ENCODE results near the gene PXT1. TPM values are rescaled to one million over a fixed set of nuclear protein-coding genes. Genes with fewer than 3 reads are reported as not detected.

The PXT1 gene
- total and polyA plus RNA-seq, 2 donors (not counting 1 experiment from before 2014, with no cell fraction given) = 0.52 TPM; not detected in 1

GRCh38 chr6:36419310-36419709 lies 23.3 kb downstream of the PXT1 start:
- Mint-ChIP-seq H3K4me3 (no peak overlapping the region), H3K4me1 (peaks cover 17% of the 10 kb centered on the region), H3K27ac (no peak overlapping the region), H3K9me3 (ENCODE audit: insufficient read depth) (no peaks in the 10 kb centered on the region), H3K27me3 (peaks cover 3% of the 10 kb centered on the region)
- Histone ChIP-seq H3K79me2 (ENCODE audit: control insufficient read depth, insufficient read depth, low read length) (no peaks in the 10 kb centered on the region), H4K20me1 (ENCODE audit: control insufficient read depth, insufficient read depth, low read length, poor library complexity, severe bottlenecking) (no peaks in the 10 kb centered on the region), H3K9me3 (ENCODE audit: control extremely low read depth in 1 of 3, control insufficient read depth in 2 of 3, insufficient read depth in 1 of 3, low read length in 2 of 3) (no peaks in the 10 kb centered on the region), H3K36me3 (replicated peaks in 1 of 2; ENCODE audit: control extremely low read depth in 1 of 2, control insufficient read depth in 1 of 2, extremely low read depth in 1 of 2, insufficient read depth in 2 of 2, low read length in 1 of 2) (no peaks in the 10 kb centered on the region), H3K4me3 (ENCODE audit: control extremely low read depth in 1 of 5, extremely low read depth in 1 of 5, insufficient read depth in 1 of 5, low read depth in 2 of 5, low read length in 4 of 5) (no peak overlapping the region), H3K4me2 (replicated peaks; ENCODE audit: low read depth, low read length, poor library complexity, severe bottlenecking) (no peak overlapping the region), H3K27me3 (replicated peaks in 1 of 4; ENCODE audit: control extremely low read depth in 1 of 4, control insufficient read depth in 3 of 4, insufficient read depth in 4 of 4, low read length in 3 of 4) (no peaks in the 10 kb centered on the region), H3K27ac (ENCODE audit: low read length in 2 of 2) (no peak overlapping the region), H3K9ac (ENCODE audit: low read length) (no peak overlapping the region), H2AFZ (ENCODE audit: insufficient read depth, low read depth, low read length, poor library complexity, severe bottlenecking) (no peak overlapping the region), H3K4me1 (ENCODE audit: control insufficient read depth in 2 of 2, insufficient read depth in 2 of 2, low read length in 2 of 2) (peaks cover 9 to 14% of the 10 kb centered on the region in 2 donors)
- no peak for DNase-seq
- no CpG with 5 or more reads among the region's 1 CpG for WGBS (ENCODE audit: insufficient coverage)
- no peak for ATAC-seq (ENCODE audit: low read depth)
- no peak for TF ChIP-seq CTCF (IDR thresholded peaks at IDR 0.05)
- no peak for TF ChIP-seq EZH2 (IDR thresholded peaks at IDR 0.05; ENCODE audit: borderline replicate concordance, insufficient read depth, low read depth, low read length, poor library complexity, severe bottlenecking)
- intact Hi-C loops (cut with micrococcal nuclease) = no loop called here
- POLR2A ChIA-PET = interaction anchor here (0.7 kb wide), 1 partner anchor 11 kb away, joined by 3 read pairs; no protein-coding TSS in a partner anchor
- CTCF ChIA-PET = interaction anchor here (0.6 to 1.5 kb wide), 3 partner anchors 10 to 576 kb away, joined by 4 to 7 read pairs (median 4); no protein-coding TSS in a partner anchor

- Histone ChIP-seq H3K4me3 (ENCODE audit: control extremely low read depth in 1 of 5, extremely low read depth in 1 of 5, insufficient read depth in 1 of 5, low read depth in 2 of 5, low read length in 4 of 5) (no peak overlapping the region), H3K4me1 (ENCODE audit: control insufficient read depth in 2 of 2, insufficient read depth in 2 of 2, low read length in 2 of 2) (peaks cover 5 to 9% of the 10 kb centered on the region in 2 donors), H3K9ac (ENCODE audit: low read length) (no peak overlapping the region), H3K4me2 (replicated peaks; ENCODE audit: low read depth, low read length, poor library complexity, severe bottlenecking) (no peak overlapping the region), H2AFZ (ENCODE audit: insufficient read depth, low read depth, low read length, poor library complexity, severe bottlenecking) (no peak overlapping the region), H3K36me3 (replicated peaks in 1 of 2; ENCODE audit: control extremely low read depth in 1 of 2, control insufficient read depth in 1 of 2, extremely low read depth in 1 of 2, insufficient read depth in 2 of 2, low read length in 1 of 2) (no peaks in the 10 kb centered on the region), H3K79me2 (ENCODE audit: control insufficient read depth, insufficient read depth, low read length) (no peaks in the 10 kb centered on the region), H3K27ac (ENCODE audit: low read length in 2 of 2) (no peak overlapping the region), H3K9me3 (ENCODE audit: control extremely low read depth in 1 of 3, control insufficient read depth in 2 of 3, insufficient read depth in 1 of 3, low read length in 2 of 3) (peaks cover 0 to 2% (median 0%) of the 10 kb centered on the region in 3 donors), H3K27me3 (replicated peaks in 1 of 4; ENCODE audit: control extremely low read depth in 1 of 4, control insufficient read depth in 3 of 4, insufficient read depth in 4 of 4, low read length in 3 of 4) (no peaks in the 10 kb centered on the region), H4K20me1 (ENCODE audit: control insufficient read depth, insufficient read depth, low read length, poor library complexity, severe bottlenecking) (no peaks in the 10 kb centered on the region)
- ChIA-PET CTCF (no interaction called here), POLR2A (no interaction called here)
- H3K27me3 Mint-ChIP-seq = peaks cover 3% of the 10 kb centered on the region
- TF ChIP-seq EZH2 (IDR thresholded peaks at IDR 0.05; ENCODE audit: borderline replicate concordance, insufficient read depth, low read depth, low read length, poor library complexity, severe bottlenecking) = no peak
- TF ChIP-seq CTCF (IDR thresholded peaks at IDR 0.05) = no peak
- H3K4me1 Mint-ChIP-seq = peaks cover 12% of the 10 kb centered on the region
- ATAC-seq (ENCODE audit: low read depth) (no peak), DNase-seq (no peak)
- WGBS (ENCODE audit: insufficient coverage) = no CpG with 5 or more reads among the region's 3 CpGs
- H3K9me3 Mint-ChIP-seq (ENCODE audit: insufficient read depth) = no peaks in the 10 kb centered on the region
- no peak overlapping the region for H3K4me3 Mint-ChIP-seq
- intact Hi-C loops (cut with micrococcal nuclease) = no loop called here
- no peak overlapping the region for H3K27ac Mint-ChIP-seq
Measured at GRCh38 chr6:36418558-36418957, 24.1 kb downstream of the PXT1 start.
